ENCODE results near the gene RAD51.
"Not testable (repeated sequence)": the region's sequence is repeated elsewhere in the genome, so short reads cannot be mapped to it uniquely, and the experiment has no call there.

RAD51 gene

GRCh38 chr15:40694688-40695468, at the start of gene RAD51:
RAD51 (plus strand) TSS chr15:40695174; CDS start chr15:40698759, 3,585 bp downstream.
- DNase-seq, result peak; percentile 86

GRCh38 chr15:40647523-40647922, 47.5 kb upstream of the RAD51 start:
- DNase-seq, result no peak

- no peak for DNase-seq
Observed at GRCh38 chr15:40650479-40650878, 44.5 kb upstream of the RAD51 start.

GRCh38 chr15:40660686-40661085, 34.3 kb upstream of the RAD51 start:
- DNase-seq, result no peak

GRCh38 chr15:40664909-40665308, 30.1 kb upstream of the RAD51 start:
- DNase-seq, result no peak

- DNase-seq, result not testable (repeated sequence)
Observed at GRCh38 chr15:40676290-40676689, 18.7 kb upstream of the RAD51 start.

- not testable (repeated sequence) for DNase-seq
Observed at GRCh38 chr15:40676906-40677305, 18.1 kb upstream of the RAD51 start.

DNA sequence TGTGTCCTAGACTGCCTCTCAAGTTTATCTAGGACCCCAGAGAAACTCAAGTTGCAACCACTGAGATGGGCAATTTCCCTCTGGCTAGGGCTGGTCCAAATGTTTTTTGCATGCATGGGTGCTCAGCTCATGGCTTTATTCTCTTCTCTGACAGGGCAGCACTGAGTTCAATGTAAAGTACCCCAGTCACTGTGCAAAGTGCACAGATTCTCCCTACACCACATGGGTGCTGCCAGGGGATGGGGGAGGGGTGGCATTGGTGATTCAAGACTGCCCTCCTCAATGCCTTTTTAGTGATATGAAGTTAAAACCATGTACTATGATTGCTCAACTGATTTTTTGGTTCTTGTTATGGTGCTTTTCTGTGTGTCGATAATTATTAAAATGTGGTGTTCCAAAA, 14.8 kb upstream of the RAD51 start:
- DNase-seq, result no peak

GRCh38 chr15:40680959-40681358, 14.0 kb upstream of the RAD51 start:
- not testable (repeated sequence) for DNase-seq

GRCh38 chr15:40684381-40684780, 10.6 kb upstream of the RAD51 start:
- no peak for DNase-seq

- no peak for DNase-seq
Observed at GRCh38 chr15:40685376-40685775, 9.6 kb upstream of the RAD51 start.

- DNase-seq, result no peak
Observed at GRCh38 chr15:40688932-40689799, 5.8 kb upstream of the RAD51 start.

- DNase-seq, result no peak
Observed at GRCh38 chr15:40691737-40692136, 3.2 kb upstream of the RAD51 start.

DNA sequence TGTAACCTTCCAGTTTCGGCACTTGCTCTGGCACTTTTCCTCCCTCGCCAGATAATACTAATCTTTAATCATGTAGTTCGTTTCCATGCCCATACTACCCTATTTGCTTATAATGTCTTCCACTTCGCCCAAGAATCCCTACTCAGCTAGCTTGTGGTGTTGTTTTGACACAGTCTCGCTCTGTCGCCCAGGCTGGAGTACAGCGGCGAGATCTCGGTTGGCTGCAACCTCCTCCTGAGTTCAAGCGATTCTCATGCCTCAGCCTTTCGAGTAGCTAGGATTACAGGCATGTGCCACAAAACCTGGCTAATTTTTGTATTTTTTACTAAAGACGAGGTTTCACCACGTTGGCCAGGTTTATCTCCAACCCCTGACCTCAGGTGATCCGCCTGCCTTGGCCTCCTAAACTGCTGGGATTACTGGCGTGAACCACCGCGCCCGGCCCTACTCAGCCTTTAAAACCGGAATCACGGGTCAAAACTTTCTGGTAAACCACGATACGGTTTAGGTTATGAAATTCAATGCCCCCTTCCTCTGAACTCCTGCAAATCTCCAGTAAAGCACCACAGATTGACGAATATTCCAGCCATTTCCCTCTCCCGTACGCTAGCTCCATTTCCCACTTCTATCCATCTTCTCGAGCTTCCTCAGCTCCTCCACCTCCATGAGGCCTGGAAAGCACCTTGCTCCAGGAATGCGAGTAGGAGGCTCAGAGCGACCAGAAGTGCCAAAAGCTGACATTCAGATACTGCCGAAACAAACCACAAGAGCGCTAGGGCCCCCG, 878 bp upstream of the RAD51 start:
- DNase-seq, result no peak

DNA sequence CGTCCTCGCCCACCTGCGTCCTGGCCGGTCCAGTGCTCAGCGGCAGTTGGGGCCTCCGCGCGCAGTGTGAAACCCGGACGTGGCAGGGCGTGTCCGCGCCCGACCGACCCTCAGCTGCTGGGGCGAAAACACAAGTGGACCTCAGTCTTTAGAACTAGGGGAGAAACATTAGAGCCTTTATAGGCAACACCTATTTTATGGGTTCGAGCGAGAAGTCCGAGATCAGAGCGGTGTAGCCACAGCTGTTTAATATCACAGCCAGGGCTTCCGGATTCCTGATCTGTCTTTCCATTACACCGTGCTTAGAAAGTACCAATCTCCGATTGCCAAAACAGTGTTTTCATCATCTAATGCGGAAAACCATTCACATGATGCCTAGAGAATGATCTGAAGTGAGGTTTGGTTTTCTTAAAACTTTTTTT, 506 bp downstream of the RAD51 start:
- no peak for DNase-seq

GRCh38 chr15:40696228-40696627, 1.3 kb downstream of the RAD51 start:
- DNase-seq, result no peak

DNA sequence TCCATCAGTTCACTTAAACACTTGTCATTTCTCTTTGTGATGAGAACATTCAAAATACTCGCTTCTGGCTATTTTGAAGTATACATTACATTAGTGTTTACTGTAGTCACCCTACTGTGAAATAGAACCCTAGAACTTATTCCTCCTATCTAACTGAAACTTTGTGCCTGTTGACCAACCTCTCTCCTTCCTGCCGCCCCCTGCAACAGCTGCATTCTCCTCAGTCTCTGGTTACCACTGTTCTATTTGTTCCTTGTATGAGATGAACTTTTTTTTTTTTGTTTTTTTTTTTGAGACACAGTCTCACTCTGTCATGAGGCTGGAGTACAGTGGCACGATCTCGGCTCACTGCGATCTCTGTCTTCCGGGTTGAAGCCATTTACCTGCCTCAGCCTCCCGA, 2.9 kb downstream of the RAD51 start:
- DNase-seq, result no peak

DNA sequence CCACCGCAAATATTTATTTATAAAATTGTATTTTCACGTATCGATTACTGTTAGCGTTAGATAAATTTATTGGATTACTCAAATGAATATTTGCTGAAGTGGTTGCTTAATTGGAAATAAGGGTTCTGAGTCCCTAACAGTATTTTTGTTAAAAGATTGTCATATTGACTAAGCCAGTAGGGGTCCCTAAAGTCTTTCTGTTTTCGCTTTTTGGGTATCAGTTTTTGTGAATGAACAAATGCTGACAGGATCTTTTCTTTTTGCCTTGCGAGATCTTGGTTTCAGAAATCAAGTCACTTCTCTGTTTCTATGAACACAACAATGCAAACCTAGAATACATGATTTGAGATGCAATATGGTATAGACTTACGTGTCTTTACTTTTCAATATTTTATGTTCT, 7.1 kb downstream of the RAD51 start:
- no peak for DNase-seq

DNA sequence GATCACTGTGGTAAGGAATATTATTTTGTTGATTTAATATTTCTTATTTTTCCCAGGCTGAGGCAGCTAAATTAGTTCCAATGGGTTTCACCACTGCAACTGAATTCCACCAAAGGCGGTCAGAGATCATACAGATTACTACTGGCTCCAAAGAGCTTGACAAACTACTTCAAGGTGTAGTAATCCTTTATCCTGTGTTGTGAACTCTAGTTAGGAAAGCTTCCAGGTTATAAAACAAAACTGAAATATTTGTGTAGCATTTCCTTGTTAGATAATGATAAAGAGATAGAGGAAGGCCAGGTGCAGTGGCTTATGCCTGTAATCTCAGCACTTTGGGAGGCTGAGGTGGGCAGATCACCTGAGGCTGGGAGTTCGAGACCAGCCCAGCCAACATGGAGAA, 11.1 kb downstream of the RAD51 start:
- DNase-seq, result no peak

GRCh38 chr15:40714144-40714543, 19.2 kb downstream of the RAD51 start:
- DNase-seq, result no peak

DNA sequence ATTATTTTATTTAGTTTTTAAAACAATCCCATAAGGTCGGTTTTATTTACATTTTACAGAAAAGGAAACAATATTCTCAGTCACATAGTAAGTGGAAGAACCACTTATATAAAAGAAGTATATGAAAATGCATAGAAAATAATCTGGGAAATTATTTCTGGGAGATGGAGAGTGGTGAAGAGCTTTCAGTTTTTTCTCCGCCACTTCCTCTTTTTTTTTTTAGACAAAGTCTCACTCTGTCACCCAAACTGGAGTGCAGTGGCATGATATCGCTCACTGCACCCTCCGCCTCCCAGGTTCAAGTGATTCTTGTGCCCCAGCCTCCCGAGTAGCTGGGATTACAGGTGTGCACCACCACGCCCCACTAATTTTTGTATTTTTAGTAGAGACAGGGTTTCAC, 21.2 kb downstream of the RAD51 start:
- DNase-seq, result no peak

DNA sequence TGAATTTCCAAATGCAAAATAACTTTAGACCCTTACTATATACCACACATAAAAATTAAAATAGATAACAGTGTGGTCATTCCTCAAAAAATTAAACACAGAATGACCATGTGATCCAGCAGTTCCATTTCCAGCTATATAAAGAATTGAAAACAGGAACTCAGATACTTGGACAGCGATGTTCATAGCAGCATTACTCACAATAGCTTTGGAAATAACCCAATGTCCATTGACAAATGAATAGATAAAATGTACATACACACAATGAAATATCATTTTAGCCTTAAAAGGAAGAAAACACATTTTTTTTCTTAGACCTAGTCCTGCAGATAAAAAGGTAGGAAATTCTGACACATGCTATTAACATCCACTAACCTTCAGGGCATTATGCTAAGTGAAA, 26.7 kb downstream of the RAD51 start:
- no peak for DNase-seq

GRCh38 chr15:40722354-40722753, 27.4 kb downstream of the RAD51 start:
- DNase-seq, result no peak

All from COR-L47 (cell line).